ENCODE results near the gene NCAPH2.

NCAPH2 gene

DNA sequence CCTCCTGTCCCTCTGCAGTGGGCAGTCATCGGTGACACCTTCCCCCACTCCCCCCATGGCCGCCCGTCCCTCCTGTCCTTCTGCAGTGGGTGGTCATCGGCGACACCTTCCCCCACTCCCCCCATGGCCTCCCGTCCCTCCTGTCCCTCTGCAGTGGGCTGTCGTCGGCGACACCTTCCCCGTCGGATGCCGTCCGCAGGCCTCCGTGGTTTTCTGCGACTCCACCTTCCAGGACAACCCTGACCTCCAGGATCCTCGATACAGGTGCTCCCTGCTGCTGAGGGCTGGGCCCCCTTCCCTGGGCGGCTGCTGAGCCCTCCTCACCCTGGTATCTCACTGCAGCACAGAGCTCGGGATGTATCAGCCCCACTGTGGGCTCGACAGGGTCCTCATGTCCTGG is 19.1 kb upstream of the NCAPH2 start:
- H3K4me3 ChIP-seq (ENCODE audit: low read depth, low read length) = no peak overlapping the region
- CTCF ChIA-PET = no interaction called here
- no peak overlapping the region for H3K27ac ChIP-seq (ENCODE audit: extremely low read depth, low read depth, low read length)
- no peaks in the 10 kb centered on the region for H3K4me1 ChIP-seq (ENCODE audit: control insufficient read depth, insufficient read depth, low read length)
- no peaks in the 10 kb centered on the region for H3K36me3 ChIP-seq (ENCODE audit: control insufficient read depth in 2 of 2, insufficient read depth in 1 of 2, low read length in 2 of 2)
- no peaks in the 10 kb centered on the region for H3K9me3 ChIP-seq (ENCODE audit: control insufficient read depth, insufficient read depth, low read depth, low read length)
- TF ChIP-seq ZNF157 (tag by site-specific recombination; IDR thresholded peaks at IDR 0.05) (no peak), ZBTB48 (tag by site-specific recombination; IDR thresholded peaks at IDR 0.05) (no peak), ZNF558 (tag by site-specific recombination; IDR thresholded peaks at IDR 0.05) (no peak), ZNF585B (tag by site-specific recombination; IDR thresholded peaks at IDR 0.05) (no peak), ZBTB8A (tag by site-specific recombination; IDR thresholded peaks at IDR 0.05) (no peak), ZNF596 (tag by site-specific recombination; IDR thresholded peaks at IDR 0.05) (no peak), MEIS1 (CRISPR knock-in tag; IDR thresholded peaks at IDR 0.05; ENCODE audit: borderline replicate concordance) (no peak), BCL11A (tag by site-specific recombination; IDR thresholded peaks at IDR 0.05; ENCODE audit: low read depth) (no peak), ZNF561 (tag by site-specific recombination; IDR thresholded peaks at IDR 0.05; ENCODE audit: borderline replicate concordance) (no peak), ZNF37A (tag by site-specific recombination; IDR thresholded peaks at IDR 0.05) (no peak), SCRT2 (tag by site-specific recombination; IDR thresholded peaks at IDR 0.05) (no peak), ZNF624 (tag by site-specific recombination; IDR thresholded peaks at IDR 0.05) (no peak), ZNF830 (tag by site-specific recombination; IDR thresholded peaks at IDR 0.05; ENCODE audit: low read depth) (no peak), ZFP69B (tag by site-specific recombination; IDR thresholded peaks at IDR 0.05) (no peak), PRDM1 (tag by site-specific recombination; IDR thresholded peaks at IDR 0.05) (no peak), KLF16 (tag by site-specific recombination; IDR thresholded peaks at IDR 0.05) (no peak)
- TF ChIP-seq, protein P1, sequence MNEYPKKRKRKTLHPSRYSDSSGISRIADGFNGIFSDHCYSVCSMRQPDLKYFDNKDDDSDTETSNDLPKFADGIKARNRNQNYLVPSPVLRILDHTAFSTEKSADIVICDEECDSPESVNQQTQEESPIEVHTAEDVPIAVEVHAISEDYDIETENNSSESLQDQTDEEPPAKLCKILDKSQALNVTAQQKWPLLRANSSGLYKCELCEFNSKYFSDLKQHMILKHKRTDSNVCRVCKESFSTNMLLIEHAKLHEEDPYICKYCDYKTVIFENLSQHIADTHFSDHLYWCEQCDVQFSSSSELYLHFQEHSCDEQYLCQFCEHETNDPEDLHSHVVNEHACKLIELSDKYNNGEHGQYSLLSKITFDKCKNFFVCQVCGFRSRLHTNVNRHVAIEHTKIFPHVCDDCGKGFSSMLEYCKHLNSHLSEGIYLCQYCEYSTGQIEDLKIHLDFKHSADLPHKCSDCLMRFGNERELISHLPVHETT (tag by site-specific recombination; IDR thresholded peaks at IDR 0.05) = no peak
- TF ChIP-seq, protein P2, sequence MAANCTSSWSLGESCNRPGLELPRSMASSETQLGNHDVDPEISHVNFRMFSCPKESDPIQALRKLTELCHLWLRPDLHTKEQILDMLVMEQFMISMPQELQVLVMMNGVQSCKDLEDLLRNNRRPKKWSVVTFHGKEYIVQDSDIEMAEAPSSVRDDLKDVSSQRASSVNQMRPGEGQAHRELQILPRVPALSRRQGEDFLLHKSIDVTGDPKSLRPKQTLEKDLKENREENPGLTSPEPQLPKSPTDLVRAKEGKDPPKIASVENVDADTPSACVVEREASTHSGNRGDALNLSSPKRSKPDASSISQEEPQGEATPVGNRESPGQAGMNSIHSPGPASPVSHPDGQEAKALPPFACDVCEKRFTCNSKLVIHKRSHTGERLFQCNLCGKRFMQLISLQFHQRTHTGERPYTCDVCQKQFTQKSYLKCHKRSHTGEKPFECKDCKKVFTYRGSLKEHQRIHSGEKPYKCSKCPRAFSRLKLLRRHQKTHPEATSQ (tag by site-specific recombination; IDR thresholded peaks at IDR 0.05) = no peak
- TF ChIP-seq, protein P3, sequence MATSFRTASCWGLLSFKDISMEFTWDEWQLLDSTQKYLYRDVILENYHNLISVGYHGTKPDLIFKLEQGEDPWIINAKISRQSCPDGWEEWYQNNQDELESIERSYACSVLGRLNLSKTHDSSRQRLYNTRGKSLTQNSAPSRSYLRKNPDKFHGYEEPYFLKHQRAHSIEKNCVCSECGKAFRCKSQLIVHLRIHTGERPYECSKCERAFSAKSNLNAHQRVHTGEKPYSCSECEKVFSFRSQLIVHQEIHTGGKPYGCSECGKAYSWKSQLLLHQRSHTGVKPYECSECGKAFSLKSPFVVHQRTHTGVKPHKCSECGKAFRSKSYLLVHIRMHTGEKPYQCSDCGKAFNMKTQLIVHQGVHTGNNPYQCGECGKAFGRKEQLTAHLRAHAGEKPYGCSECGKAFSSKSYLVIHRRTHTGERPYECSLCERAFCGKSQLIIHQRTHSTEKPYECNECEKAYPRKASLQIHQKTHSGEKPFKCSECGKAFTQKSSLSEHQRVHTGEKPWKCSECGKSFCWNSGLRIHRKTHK (tag by site-specific recombination; IDR thresholded peaks at IDR 0.05) = no peak
- POLR2A ChIA-PET = no interaction called here

DNA sequence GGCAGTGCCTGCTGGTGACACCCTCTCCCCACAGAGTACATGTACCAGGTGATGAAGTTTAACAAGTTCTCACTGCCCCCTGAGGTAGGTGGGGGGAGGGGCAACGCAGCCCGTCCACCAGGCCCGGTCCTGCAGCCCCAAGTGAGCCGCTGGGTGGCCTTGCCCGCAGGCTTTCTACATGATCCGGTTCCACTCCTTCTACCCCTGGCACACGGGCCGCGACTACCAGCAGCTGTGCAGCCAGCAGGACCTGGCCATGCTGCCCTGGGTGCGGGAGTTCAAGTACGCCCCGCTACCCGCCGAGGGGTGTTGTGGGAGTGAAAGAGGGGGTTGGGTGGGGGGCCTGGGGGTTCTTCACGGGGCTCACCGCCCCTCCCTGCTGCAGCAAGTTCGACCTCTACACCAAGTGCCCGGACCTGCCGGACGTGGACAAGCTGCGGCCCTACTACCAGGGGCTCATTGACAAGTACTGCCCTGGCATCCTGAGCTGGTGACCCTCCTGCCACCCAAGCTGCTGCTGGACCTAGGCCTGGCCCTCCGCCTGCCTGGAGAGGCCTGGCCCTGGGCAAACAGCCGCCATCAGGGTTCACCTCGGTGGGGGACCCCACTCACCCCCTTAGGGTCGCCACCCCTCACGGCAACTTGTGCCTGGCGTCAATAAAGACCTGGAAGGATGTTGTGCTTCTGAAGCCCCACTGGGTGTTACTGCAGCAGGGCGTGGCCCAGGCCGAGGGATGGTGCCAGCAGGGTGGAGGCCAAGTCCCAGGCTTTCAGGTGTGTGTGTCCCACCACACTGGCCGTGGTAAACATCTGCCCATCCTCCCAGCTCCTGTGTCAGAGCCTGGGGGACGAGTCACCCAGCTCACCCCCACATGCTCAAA is 18.4 kb upstream of the NCAPH2 start:
- CTCF ChIA-PET = no interaction called here

More for the DNA sequence above, 18.4 kb upstream of the NCAPH2 start:
- Histone ChIP-seq H3K4me3 (ENCODE audit: low read depth, low read length) (no peak overlapping the region), H3K9me3 (ENCODE audit: control insufficient read depth, insufficient read depth, low read depth, low read length) (no peaks in the 10 kb centered on the region), H3K27ac (ENCODE audit: extremely low read depth, low read depth, low read length) (no peak overlapping the region), H3K36me3 (ENCODE audit: control insufficient read depth in 2 of 2, insufficient read depth in 1 of 2, low read length in 2 of 2) (no peaks in the 10 kb centered on the region), H3K4me1 (ENCODE audit: control insufficient read depth, insufficient read depth, low read length) (no peaks in the 10 kb centered on the region)
- POLR2A ChIA-PET = interaction anchor here (0.7 kb wide), 1 partner anchor 10 kb away, joined by 3 read pairs; no protein-coding TSS in a partner anchor
- no peak for TF ChIP-seq ZNF112 (tag by site-specific recombination; IDR thresholded peaks at IDR 0.05)
- TF ChIP-seq, protein P2 (tag by site-specific recombination; IDR thresholded peaks at IDR 0.05) = no peak
- no peak for TF ChIP-seq ZFHX2 (tag by site-specific recombination; conservative IDR thresholded peaks at IDR 0.05)
- TF ChIP-seq, protein P4, sequence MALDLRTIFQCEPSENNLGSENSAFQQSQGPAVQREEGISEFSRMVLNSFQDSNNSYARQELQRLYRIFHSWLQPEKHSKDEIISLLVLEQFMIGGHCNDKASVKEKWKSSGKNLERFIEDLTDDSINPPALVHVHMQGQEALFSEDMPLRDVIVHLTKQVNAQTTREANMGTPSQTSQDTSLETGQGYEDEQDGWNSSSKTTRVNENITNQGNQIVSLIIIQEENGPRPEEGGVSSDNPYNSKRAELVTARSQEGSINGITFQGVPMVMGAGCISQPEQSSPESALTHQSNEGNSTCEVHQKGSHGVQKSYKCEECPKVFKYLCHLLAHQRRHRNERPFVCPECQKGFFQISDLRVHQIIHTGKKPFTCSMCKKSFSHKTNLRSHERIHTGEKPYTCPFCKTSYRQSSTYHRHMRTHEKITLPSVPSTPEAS (tag by site-specific recombination; IDR thresholded peaks at IDR 0.05) = no peak
- TF ChIP-seq ZNF184 (tag by site-specific recombination; IDR thresholded peaks at IDR 0.05) = no peak
